GM19397 (cell line): ENCODE results near the gene MB.
"Not testable (repeated sequence)": the region's sequence is repeated elsewhere in the genome, so short reads cannot be mapped to it uniquely, and the experiment has no call there.

Experiments
- ATAC-seq: cut with Tn5 transposase; IDR thresholded peaks from one replicate; pipeline ENCODE4 v1.9.1; 2021; ENCODE audit warnings: mild to moderate bottlenecking, moderate library complexity; ENCODE audit not compliant: unreplicated experiment

The MB gene

GRCh38 chr22:35638001-35638400 is 20.9 kb upstream of the MB start:
- ATAC-seq = no peak

GRCh38 chr22:35637254-35637653 is 20.1 kb upstream of the MB start:
- no peak for ATAC-seq

- ATAC-seq = no peak
These were observed 17.9 kb upstream of the MB start for GRCh38 chr22:35634943-35635540.

- ATAC-seq = no peak
These were observed 16.9 kb upstream of the MB start for GRCh38 chr22:35634015-35634414.

GRCh38 chr22:35633520-35633919 is 16.4 kb upstream of the MB start:
- no peak for ATAC-seq

- ATAC-seq = no peak
These were observed 15.8 kb upstream of the MB start for GRCh38 chr22:35632935-35633334.

- ATAC-seq = no peak
These were observed 14.5 kb upstream of the MB start for GRCh38 chr22:35631597-35631996.

- no peak for ATAC-seq
These were observed 13.8 kb upstream of the MB start for GRCh38 chr22:35630891-35631290.

GRCh38 chr22:35630387-35630793 is 13.3 kb upstream of the MB start:
- no peak for ATAC-seq

GRCh38 chr22:35629406-35630216 is 12.5 kb upstream of the MB start:
- ATAC-seq = no peak

- no peak for ATAC-seq
These were observed 11.6 kb upstream of the MB start for GRCh38 chr22:35628732-35629131.

- no peak for ATAC-seq
These were observed 10.3 kb upstream of the MB start for GRCh38 chr22:35627267-35628041.

GRCh38 chr22:35625763-35626432 is 8.8 kb upstream of the MB start:
- ATAC-seq = no peak

- no peak for ATAC-seq
These were observed 7.4 kb upstream of the MB start for GRCh38 chr22:35624547-35624946.

- not testable (repeated sequence) for ATAC-seq
These were observed 6.8 kb upstream of the MB start for GRCh38 chr22:35623885-35624284.

GRCh38 chr22:35622191-35622913 is 5.2 kb upstream of the MB start:
- no peak for ATAC-seq

GRCh38 chr22:35621451-35621850 is 4.3 kb upstream of the MB start:
- ATAC-seq = no peak

GRCh38 chr22:35620624-35621251 is 3.6 kb upstream of the MB start:
- no peak for ATAC-seq

GRCh38 chr22:35619336-35620094 is 2.4 kb upstream of the MB start:
- ATAC-seq = no peak
